HG02885 (cell line): Measurements from ENCODE around the gene SART1.

Experiments used
- ATAC-seq: cut with Tn5 transposase; IDR thresholded peaks from one replicate; pipeline ENCODE4 v1.9.1; 2021; ENCODE audit warnings: mild to moderate bottlenecking; ENCODE audit not compliant: unreplicated experiment, poor library complexity

Gene SART1

GRCh38 chr11:65961267-65962140, at the start of gene SART1:
Gene SART1, plus strand, starts transcription at chr11:65961734. Its CDS starts 47 bp downstream, at chr11:65961781.
- ATAC-seq: peak; percentile 92

- ATAC-seq: no peak
These were observed 48.7 kb upstream of the SART1 start for GRCh38 chr11:65912845-65913244.

- ATAC-seq: no peak
These were observed 46.3 kb upstream of the SART1 start for GRCh38 chr11:65915101-65915820.

GRCh38 chr11:65915821-65916251, 45.7 kb upstream of the SART1 start:
- ATAC-seq: no peak

- no peak for ATAC-seq
These were observed 45.1 kb upstream of the SART1 start for GRCh38 chr11:65916391-65916790.

- no peak for ATAC-seq
These were observed 44.5 kb upstream of the SART1 start for GRCh38 chr11:65917077-65917433.

- no peak for ATAC-seq
These were observed 43.9 kb upstream of the SART1 start for GRCh38 chr11:65917434-65918210.

- peak; percentile 65 for ATAC-seq
These were observed 43.1 kb upstream of the SART1 start, which contains the start of gene C11orf68 for GRCh38 chr11:65918211-65919140. Gene C11orf68, minus strand, starts transcription at chr11:65919062. Its CDS starts 31 bp downstream, at chr11:65919031.

GRCh38 chr11:65919141-65919572, 42.4 kb upstream of the SART1 start, which contains the start of gene DRAP1:
Gene DRAP1, plus strand, starts transcription at chr11:65919426. Its CDS starts 76 bp downstream, at chr11:65919502.
- peak; percentile 86 for ATAC-seq

- ATAC-seq: peak; percentile 46
These were observed 41.8 kb upstream of the SART1 start for GRCh38 chr11:65919573-65920371.

GRCh38 chr11:65920372-65920802, 41.1 kb upstream of the SART1 start:
- no peak for ATAC-seq

GRCh38 chr11:65921033-65921555, 40.4 kb upstream of the SART1 start:
- ATAC-seq: no peak

- no peak for ATAC-seq
These were observed 39.7 kb upstream of the SART1 start for GRCh38 chr11:65921876-65922275.

GRCh38 chr11:65922565-65922964, 39.0 kb upstream of the SART1 start:
- ATAC-seq: no peak

- ATAC-seq: no peak
These were observed 36.1 kb upstream of the SART1 start for GRCh38 chr11:65925397-65925796.

GRCh38 chr11:65927904-65928397, 33.6 kb upstream of the SART1 start:
- ATAC-seq: peak; percentile 52

GRCh38 chr11:65928667-65929066, 32.9 kb upstream of the SART1 start:
- ATAC-seq: no peak
